GM19324 (cell line): ENCODE data around the gene ADAMTS6.
"Not testable (repeated sequence)": the region's sequence is repeated elsewhere in the genome, so short reads cannot be mapped to it uniquely, and the experiment has no call there.

Experiments
- ATAC-seq: cut with Tn5 transposase; IDR thresholded peaks from one replicate; pipeline ENCODE4 v1.9.1; 2021; ENCODE audit warnings: mild to moderate bottlenecking, moderate library complexity; ENCODE audit not compliant: unreplicated experiment, low FRiP score

The ADAMTS6 gene

DNA sequence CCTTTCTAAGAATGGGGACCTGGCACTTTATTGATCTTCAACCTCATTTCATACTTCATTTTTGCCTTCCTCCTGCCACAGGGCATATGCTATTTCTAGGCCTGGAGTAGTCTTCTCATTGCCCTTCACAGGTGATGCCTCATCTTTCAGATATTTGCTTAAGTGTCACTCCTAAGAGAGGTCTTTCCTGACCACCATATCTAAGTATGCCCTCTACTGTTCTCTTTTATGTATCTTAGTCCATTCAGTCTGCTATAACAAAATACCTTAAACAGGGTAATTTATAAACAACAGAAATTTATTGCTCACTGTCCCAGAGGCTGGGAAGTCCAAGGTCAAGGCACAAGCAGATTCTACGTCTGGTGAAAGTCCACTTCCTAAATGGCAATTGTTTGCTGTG is 99.1 kb downstream of the ADAMTS6 start:
- ATAC-seq = no peak

DNA sequence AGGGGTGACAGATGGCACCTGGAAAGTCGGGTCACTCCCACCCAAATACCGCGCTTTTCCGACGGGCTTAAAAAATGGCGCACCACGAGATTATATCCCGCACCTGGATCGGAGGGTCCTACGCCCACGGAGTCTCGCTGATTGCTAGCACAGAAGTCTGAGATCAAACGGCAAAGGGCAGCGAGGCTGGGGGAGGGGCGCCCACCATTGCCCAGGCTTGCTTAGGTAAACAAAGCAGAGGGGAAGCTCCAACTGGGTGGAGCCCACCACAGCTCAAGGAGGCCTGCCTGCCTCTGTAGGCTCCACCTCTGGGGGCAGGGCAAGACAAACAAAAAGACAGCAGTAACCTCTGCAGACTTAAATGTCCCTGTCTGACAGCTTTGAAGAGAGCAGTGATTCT is 111.2 kb downstream of the ADAMTS6 start:
- ATAC-seq = not testable (repeated sequence)

- ATAC-seq = no peak
These were observed 115.1 kb downstream of the ADAMTS6 start for GRCh38 chr5:65366655-65367054.

- no peak for ATAC-seq
These were observed 116.8 kb downstream of the ADAMTS6 start for GRCh38 chr5:65364907-65365306.

- no peak for ATAC-seq
These were observed 118.2 kb downstream of the ADAMTS6 start for GRCh38 chr5:65363499-65363898.

- no peak for ATAC-seq
These were observed 121.7 kb downstream of the ADAMTS6 start for GRCh38 chr5:65359981-65360380.

DNA sequence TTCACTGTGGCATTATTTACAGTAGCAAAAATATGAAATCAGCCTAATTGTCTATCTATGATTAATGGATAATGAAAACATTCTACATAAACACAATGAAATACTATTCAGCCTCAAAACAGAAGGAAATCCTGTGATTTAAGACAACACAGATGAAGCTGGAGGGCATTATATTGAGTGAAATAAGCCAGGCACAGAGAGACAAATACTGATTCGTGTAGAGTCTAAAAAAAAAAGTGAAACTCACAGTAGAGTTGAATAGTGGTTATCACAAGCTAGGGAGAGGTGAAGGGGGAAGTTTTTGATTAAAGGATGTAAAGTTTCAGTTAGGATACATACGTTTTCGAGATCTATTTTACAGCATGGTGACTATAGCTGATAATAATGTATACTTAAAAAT is 122.2 kb downstream of the ADAMTS6 start:
- no peak for ATAC-seq

DNA sequence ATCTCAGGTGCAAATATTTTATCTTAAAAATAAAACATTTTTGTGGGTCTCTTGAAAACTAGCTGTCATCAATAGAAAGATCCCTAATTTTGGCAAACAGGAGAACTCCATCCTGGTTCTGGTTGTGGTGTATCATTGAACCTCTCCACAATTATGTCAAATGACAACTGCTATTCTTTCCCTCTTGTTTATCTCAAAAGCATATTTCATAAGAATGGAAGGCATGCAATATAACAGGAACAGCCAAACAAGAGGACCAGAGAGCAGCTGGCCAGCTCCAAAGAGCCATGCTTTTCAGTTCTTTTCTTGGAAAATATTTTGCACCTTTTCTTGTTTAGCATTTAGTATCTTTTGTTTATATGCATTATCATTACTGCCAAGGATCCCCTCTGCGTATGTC is 125.4 kb downstream of the ADAMTS6 start:
- no peak for ATAC-seq

GRCh38 chr5:65355301-65355700 is 126.4 kb downstream of the ADAMTS6 start:
- no peak for ATAC-seq

- no peak for ATAC-seq
These were observed 139.9 kb downstream of the ADAMTS6 start for GRCh38 chr5:65341835-65342234.

DNA sequence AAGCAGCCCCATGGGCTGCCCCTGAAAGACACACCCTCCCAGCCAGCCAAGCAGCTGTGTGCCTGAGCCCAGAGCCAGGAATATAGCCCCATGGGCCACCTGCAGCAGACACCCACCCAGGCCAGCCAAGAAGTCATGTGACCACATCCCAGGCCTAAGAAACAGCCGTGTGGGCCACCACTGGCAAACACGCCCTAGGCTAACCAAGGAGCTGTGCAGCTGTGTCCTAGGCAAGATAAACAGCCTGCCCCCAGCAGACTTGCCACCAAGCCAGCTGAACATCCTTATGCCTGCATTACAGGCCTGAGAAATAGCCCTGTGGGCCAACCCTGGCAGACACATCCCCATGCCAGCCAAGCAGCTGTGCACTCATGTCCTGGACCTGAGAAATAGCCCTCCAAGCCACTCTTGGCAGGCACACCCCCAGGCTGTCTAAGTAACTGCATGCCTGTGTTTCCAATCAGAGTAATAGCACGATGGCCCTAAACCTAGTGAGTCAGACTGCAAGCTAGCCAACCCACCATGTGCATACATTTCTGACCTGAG is 143.0 kb downstream of the ADAMTS6 start:
- ATAC-seq = no peak

GRCh38 chr5:65334077-65334476 is 147.6 kb downstream of the ADAMTS6 start:
- ATAC-seq = no peak

- no peak for ATAC-seq
These were observed 149.1 kb downstream of the ADAMTS6 start for GRCh38 chr5:65332591-65332990.

DNA sequence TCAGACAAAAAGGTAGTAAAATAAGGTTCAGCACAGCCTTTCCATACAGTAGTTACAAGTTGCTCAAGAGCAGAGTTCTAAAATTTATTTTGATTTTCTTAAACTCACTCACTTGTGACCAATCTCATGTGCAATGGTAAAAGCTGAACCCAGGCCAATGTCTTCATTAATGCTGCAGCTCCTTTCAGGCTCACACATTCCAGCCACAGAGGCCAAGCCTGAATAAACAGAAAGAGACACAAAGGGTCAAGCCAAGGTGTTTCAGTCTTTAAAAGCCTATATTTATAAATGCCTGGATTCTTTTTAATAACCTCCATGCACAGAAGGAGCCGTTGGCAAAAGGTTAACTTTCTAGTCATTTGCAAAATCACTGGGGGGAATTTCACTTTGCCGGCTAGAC is 152.5 kb downstream of the ADAMTS6 start:
- ATAC-seq = no peak

- ATAC-seq = no peak
These were observed 154.1 kb downstream of the ADAMTS6 start for GRCh38 chr5:65327582-65327981.

GRCh38 chr5:65326922-65327321 is 154.8 kb downstream of the ADAMTS6 start:
- no peak for ATAC-seq

- no peak for ATAC-seq
These were observed 157.5 kb downstream of the ADAMTS6 start for GRCh38 chr5:65324226-65324625.

GRCh38 chr5:65320704-65321103 is 161.0 kb downstream of the ADAMTS6 start:
- ATAC-seq = not testable (repeated sequence)

DNA sequence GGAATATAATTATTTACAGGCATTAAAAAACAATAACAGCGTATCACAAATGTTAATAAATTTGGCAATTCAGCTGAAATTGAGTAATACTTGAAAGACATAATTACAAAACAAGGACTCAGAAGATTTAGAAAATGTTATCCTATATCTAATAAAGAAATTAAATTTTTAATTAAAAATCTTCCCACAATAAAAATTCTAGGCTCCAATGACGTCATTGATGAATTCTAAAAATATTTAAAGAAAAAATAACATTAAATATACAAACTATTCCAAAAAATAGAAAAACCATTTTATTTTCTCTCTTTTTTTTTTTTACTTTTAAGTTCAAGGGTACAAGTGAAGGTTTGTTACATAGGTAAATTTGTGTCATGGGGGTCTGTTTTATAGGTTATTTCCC is 161.5 kb downstream of the ADAMTS6 start:
- no peak for ATAC-seq

DNA sequence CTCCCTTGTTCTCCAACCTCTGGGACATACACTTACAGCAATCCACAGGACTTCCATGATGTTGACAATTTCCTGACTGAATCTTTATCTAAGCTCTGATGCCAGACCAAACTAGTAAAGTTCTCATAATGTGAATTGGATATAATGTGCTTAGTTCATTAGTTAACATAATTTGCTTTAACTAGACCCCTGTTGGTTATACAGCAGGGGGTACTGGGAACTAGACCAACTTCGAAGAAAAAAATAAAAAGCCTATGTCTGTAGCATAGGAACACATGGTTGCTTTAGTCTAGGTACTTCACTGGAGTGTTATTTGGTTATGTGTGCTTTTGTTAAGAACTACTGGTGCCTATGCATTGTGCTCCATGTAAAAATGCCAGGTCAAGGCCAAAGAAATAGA is 173.8 kb downstream of the ADAMTS6 start:
- no peak for ATAC-seq

DNA sequence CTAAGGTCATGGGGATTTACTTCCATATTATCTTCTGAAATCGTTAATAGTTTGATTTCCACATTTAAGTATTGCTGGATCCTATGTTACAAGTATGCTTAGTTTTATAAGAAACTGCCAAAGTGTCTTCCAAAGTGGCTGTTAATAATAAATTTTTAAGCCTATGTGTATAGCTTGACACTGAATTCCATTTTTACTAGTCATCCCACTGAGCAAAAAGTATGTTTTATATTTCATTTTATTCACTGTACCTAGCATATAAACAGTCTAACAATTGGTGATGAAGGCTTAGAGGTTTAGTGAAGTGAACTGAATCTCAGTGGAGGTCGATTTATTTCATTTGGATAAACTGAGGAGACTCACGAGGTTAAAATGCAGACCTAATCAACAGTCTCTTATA is 174.6 kb downstream of the ADAMTS6 start:
- ATAC-seq = no peak

DNA sequence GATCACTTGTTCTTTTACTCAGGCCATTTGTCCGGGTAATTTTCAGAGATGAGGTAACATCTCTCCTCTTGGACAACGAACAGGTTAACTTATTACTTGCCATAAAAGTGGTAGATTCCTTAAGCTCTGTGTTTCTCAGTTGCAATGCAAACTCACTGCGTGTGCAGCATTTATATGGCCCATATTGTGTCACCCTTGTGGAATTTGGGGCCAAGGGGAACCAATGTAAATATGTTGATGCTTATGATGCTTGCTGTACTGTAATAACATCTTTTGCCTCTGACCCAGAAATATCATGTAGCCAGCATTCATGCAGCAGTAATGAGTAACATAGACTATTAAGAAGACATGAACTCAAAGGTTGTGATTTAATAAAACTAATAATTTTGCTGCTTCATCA is 175.8 kb downstream of the ADAMTS6 start:
- ATAC-seq = no peak

- no peak for ATAC-seq
These were observed 181.9 kb downstream of the ADAMTS6 start for GRCh38 chr5:65299861-65300260.
